Neural cell (in vitro differentiated cells): ENCODE results near the gene ADGRB3.

Source experiments
- EP300 ChIP-seq: fragments of 450-650 bp; conservative IDR thresholded peaks from 2 replicates; pipeline ENCODE4 v1.6.1; 2014; ENCODE audit warnings: antibody characterized with exemption, mild to moderate bottlenecking, moderate library complexity; ENCODE audit not compliant: poor library complexity, severe bottlenecking
- EZH2 ChIP-seq: fragments of 200-600, 300-800 bp; shearing (Covaris generic), sonication (generic); IDR thresholded peaks from 2 replicates; pipeline ENCODE4 v1.6.1; 2014; ENCODE audit warnings: antibody characterized with exemption, low read length, borderline replicate concordance, mild to moderate bottlenecking; ENCODE audit not compliant: insufficient read depth, poor library complexity, severe bottlenecking
- MXI1 ChIP-seq: fragments of 450-650 bp; conservative IDR thresholded peaks from 2 replicates; pipeline ENCODE4 v1.6.1; 2014; ENCODE audit warnings: antibody characterized with exemption, mild to moderate bottlenecking; ENCODE audit not compliant: poor library complexity, severe bottlenecking
- RAD21 ChIP-seq: fragments of 450-650 bp; conservative IDR thresholded peaks from 2 replicates; pipeline ENCODE4 v1.6.1; 2014; ENCODE audit warnings: antibody characterized with exemption, mild to moderate bottlenecking, moderate library complexity
- SMC3 ChIP-seq: fragments of 450-650 bp; conservative IDR thresholded peaks from 2 replicates; pipeline ENCODE4 v1.6.1; 2014; ENCODE audit warnings: antibody characterized with exemption, mild to moderate bottlenecking, moderate library complexity; ENCODE audit not compliant: poor library complexity
- TAF1 ChIP-seq: IDR thresholded peaks from 2 replicates; pipeline ENCODE4 v1.6.1; 2012; ENCODE audit warnings: low read depth
- TF ChIP-seq, protein P1 (sequence below): fragments of 450-650 bp; IDR thresholded peaks from 2 replicates; pipeline ENCODE4 v1.5.1; 2014; ENCODE audit warnings: antibody characterized with exemption, mild to moderate bottlenecking, moderate library complexity; ENCODE audit not compliant: poor library complexity, severe bottlenecking

DNA sequence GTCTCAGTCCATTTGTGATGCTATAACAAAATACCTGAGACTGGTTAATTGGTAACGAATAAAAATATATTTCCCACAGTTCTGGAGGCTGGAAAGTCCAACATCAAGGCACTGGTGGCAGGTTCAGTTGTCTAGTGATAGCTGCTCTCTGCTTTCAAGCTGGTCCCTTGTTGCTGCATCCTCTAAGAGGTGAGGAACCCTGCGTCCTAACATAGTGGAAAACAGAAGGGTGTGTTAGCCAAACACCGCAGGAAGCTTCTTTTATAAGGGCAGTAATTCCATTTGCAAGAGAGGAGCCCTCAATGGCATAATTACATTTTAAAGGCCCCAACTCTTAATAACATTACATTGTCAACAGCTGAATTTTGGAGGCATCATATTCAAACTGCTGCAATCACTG, 372.7 kb downstream of the ADGRB3 start:
- TF ChIP-seq, protein P1, sequence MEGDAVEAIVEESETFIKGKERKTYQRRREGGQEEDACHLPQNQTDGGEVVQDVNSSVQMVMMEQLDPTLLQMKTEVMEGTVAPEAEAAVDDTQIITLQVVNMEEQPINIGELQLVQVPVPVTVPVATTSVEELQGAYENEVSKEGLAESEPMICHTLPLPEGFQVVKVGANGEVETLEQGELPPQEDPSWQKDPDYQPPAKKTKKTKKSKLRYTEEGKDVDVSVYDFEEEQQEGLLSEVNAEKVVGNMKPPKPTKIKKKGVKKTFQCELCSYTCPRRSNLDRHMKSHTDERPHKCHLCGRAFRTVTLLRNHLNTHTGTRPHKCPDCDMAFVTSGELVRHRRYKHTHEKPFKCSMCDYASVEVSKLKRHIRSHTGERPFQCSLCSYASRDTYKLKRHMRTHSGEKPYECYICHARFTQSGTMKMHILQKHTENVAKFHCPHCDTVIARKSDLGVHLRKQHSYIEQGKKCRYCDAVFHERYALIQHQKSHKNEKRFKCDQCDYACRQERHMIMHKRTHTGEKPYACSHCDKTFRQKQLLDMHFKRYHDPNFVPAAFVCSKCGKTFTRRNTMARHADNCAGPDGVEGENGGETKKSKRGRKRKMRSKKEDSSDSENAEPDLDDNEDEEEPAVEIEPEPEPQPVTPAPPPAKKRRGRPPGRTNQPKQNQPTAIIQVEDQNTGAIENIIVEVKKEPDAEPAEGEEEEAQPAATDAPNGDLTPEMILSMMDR = no peak
- TF ChIP-seq EP300 = no peak
- TF ChIP-seq SMC3 = no peak
- no peak for TF ChIP-seq MXI1
- no peak for TF ChIP-seq TAF1
- TF ChIP-seq EZH2 = no peak
- no peak for TF ChIP-seq RAD21
